Spleen (tissue), 7 donors: Measurements from ENCODE around the gene CTDSPL.

Experiments
- POLR2A ChIP-seq, 3 donors: fragments of 450-650 bp; IDR thresholded peaks; one replicate each; pipeline ENCODE4 v1.5.1; 2017; ENCODE audit warnings: antibody characterized with exemption in 3 of 3, mild to moderate bottlenecking in 1 of 3
- TF ChIP-seq, protein P1 (sequence below), 11 experiments: fragments of 200-600 bp in 7 of 11; fragments of 450-650 bp in 4 of 11; sonication (generic) in 4 of 11; IDR thresholded peaks in 8 of 11; conservative IDR thresholded peaks in 3 of 11; 1 replicate in 7 of 11; 2 replicates in 4 of 11; pipeline versions ENCODE4 v1.4.0 to v1.8.0; 2016 to 2021; ENCODE audit warnings: antibody characterized with exemption in 11 of 11, inconsistent platforms in 4 of 11, mild to moderate bottlenecking in 1 of 11
- donor health status: DM: no; HTN: no; CAD: no; lungs with moderate emphysema.
- donor health status: DM: no; HTN: no; CAD: no.
- donor health status: DM: no; HTN: no; CAD: no.

DNA sequence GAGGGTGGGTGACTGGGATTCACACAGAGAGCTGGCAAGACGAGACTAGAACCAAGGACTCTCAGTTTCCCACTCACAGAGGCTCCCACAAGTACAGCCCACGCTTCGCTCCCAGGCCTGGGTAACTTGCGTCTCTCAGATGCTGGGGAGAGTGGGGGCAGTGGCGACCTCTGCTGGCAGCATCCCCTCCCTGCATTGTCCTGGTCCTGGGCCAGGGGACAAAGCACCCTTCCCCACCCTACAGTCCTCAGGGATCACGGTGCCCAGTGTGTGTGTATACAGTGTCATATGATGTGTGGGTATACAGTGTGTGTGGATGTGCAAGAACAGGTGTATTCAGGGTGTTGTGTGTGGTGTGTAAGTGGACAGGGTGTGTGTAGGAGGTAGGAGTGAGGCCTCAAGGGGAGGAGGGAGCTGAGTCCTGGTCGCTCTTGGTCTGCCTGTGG lies 141.7 kb downstream of the CTDSPL start:
- TF ChIP-seq POLR2A (IDR thresholded peaks at IDR 0.05) = no peak
- TF ChIP-seq, protein P1, sequence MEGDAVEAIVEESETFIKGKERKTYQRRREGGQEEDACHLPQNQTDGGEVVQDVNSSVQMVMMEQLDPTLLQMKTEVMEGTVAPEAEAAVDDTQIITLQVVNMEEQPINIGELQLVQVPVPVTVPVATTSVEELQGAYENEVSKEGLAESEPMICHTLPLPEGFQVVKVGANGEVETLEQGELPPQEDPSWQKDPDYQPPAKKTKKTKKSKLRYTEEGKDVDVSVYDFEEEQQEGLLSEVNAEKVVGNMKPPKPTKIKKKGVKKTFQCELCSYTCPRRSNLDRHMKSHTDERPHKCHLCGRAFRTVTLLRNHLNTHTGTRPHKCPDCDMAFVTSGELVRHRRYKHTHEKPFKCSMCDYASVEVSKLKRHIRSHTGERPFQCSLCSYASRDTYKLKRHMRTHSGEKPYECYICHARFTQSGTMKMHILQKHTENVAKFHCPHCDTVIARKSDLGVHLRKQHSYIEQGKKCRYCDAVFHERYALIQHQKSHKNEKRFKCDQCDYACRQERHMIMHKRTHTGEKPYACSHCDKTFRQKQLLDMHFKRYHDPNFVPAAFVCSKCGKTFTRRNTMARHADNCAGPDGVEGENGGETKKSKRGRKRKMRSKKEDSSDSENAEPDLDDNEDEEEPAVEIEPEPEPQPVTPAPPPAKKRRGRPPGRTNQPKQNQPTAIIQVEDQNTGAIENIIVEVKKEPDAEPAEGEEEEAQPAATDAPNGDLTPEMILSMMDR (IDR thresholded peaks at IDR 0.05 in 8 of 11, conservative IDR thresholded peaks at IDR 0.05 in 3 of 11) = peak; percentile 69 to 92 (median 85)
